ENCODE measurements around the gene PAX2.
"Not testable (repeated sequence)": the region's sequence is repeated elsewhere in the genome, so short reads cannot be mapped to it uniquely, and the experiment has no call there.

PAX2 gene

GRCh38 chr10:100744987-100745881, at the start of gene PAX2:
TSS of gene PAX2 (plus strand) at chr10:100745582. CDS start at chr10:100746261, 679 bp downstream.
- no peak for DNase-seq

GRCh38 chr10:100696477-100696901, 48.9 kb upstream of the PAX2 start:
- DNase-seq: no peak

GRCh38 chr10:100697070-100697469, 48.3 kb upstream of the PAX2 start:
- no peak for DNase-seq

- no peak for DNase-seq
Observed at GRCh38 chr10:100697631-100698030, 47.8 kb upstream of the PAX2 start.

- not testable (repeated sequence) for DNase-seq
Observed at GRCh38 chr10:100701704-100702103, 43.7 kb upstream of the PAX2 start.

- no peak for DNase-seq
Observed at GRCh38 chr10:100705139-100705538, 40.2 kb upstream of the PAX2 start.

GRCh38 chr10:100707261-100707848, 38.0 kb upstream of the PAX2 start:
- DNase-seq: no peak

- no peak for DNase-seq
Observed at GRCh38 chr10:100709146-100710082, 36.0 kb upstream of the PAX2 start.

GRCh38 chr10:100710151-100710871, 35.1 kb upstream of the PAX2 start:
- no peak for DNase-seq

- DNase-seq: no peak
Observed at GRCh38 chr10:100713049-100713858, 32.1 kb upstream of the PAX2 start.

GRCh38 chr10:100713859-100714565, 31.4 kb upstream of the PAX2 start:
- no peak for DNase-seq

- no peak for DNase-seq
Observed at GRCh38 chr10:100714566-100714950, 30.8 kb upstream of the PAX2 start.

- no peak for DNase-seq
Observed at GRCh38 chr10:100715101-100715444, 30.3 kb upstream of the PAX2 start.

- DNase-seq: no peak
Observed at GRCh38 chr10:100715445-100716385, 29.7 kb upstream of the PAX2 start.

GRCh38 chr10:100717166-100717565, 28.2 kb upstream of the PAX2 start:
- DNase-seq: no peak

GRCh38 chr10:100718197-100718742, 27.1 kb upstream of the PAX2 start:
- no peak for DNase-seq

- no peak for DNase-seq
Observed at GRCh38 chr10:100723180-100723579, 22.2 kb upstream of the PAX2 start.

- DNase-seq: no peak
Observed at GRCh38 chr10:100723770-100724530, 21.4 kb upstream of the PAX2 start.
